Measurements from ENCODE around the gene OPRD1.
"Not testable (repeated sequence)": the region's sequence is repeated elsewhere in the genome, so short reads cannot be mapped to it uniquely, and the experiment has no call there.

Gene OPRD1

DNA sequence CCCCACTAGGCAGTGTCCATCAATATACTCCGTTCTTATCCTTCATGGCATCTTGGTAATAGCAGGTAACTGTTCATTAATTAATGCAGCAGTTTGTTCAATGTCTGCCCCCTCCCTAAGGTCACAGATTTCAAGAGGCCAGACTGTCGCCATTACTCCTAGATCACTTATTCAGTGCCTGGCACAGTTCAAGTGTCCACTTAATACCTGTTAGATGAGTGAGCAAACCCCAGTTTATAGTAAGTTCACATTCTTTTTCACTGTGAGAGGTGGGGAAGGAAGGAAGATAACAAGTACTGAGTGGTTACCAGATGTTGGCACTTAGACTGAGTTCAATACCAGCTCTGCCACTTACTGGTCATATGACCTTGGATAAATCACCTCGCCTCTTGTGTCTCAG is 36.4 kb downstream of the OPRD1 start:
- no peak for DNase-seq

DNA sequence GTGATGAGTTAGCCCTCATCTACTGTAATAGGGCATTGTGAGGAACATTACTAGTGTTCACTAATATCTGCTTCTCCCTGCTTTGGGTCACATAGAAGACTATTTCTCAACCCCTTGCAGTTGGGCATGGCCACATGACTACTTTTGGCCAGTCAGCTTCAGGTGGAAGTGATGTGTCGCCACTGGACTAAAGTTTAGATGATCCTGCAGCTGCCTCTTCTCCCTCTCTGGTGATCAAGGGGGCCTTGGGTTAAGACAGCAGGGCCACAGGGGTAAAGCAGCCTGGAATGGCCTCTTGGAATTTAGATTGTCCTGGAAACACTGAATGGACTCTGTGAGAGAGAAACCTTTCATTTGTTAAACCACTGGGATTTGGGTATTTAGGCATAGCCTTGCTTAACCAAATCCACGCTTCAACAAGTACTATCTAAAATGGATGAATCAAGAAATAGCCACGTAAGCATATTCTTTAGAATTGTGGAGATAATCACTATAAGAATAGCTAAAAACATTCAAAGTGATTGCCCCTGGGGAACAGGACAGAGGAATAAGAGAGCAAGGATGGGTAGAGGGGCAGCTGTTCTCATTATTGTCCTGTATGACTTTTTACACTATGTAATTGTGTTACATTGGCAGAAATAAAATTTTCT is 41.2 kb downstream of the OPRD1 start:
- no peak for DNase-seq

DNA sequence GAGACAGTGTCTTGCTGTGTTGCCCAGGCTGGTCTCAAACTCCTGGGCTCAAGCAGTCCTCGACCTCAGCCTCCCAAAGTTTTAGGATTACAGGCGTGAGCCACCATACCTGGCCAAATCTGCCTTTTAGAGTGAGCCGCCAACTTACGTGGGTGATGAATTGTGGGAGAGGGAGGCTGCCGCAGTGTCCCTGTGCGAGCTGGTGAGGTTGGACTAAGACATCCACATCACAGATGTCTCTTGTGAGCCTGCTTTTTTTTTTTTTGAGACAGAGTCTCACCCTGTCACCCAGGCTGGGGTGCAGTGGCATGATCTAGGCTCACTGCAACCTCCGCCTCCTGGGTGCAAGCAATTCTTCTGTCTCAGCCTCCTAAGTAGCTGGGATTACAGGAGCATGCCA is 42.4 kb downstream of the OPRD1 start:
- DNase-seq, result not testable (repeated sequence)

DNA sequence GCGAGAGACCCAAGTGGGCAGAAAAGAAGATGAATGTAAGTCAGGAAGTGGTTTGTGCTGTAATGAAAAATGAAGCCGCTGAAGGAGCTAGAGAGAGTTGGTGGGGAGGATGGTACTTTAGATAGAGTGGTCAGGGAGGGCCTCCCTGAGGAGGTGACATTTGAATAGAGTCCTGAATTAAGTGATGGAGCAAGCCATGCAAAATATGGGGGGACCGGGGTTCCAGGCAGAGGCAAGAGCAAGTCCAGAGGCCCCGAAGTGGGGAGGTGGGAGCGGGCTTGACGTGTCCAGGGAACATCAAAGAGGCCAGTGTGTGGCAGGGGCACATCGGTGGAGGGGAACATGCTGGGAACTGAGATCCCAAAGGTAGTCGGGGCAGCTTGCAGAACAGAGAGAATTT is 43.1 kb downstream of the OPRD1 start:
- no peak for DNase-seq

DNA sequence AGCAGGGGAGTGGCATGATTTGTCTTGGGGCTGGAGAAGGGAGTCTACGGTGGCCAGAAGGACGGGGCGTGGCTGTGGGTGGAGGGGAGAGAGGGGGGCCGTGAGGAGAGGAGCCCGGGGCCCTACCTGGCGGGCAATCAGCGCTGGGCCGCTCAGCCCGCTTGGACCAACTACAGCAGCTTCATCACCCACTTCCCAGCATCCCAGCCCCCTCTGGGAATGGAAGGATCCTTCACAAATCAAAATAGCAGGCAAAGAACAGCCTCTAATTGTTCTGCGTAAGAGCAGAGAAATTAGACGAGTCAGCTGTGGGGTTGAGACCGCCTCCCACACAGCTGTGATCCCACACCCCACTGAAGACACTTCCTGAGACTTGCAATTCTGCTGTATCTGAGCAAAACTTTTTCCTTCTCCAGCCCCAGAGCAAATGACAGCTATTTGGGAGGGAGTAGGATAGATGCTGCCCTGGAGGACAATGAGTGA is 43.5 kb downstream of the OPRD1 start:
- no peak for DNase-seq

DNA sequence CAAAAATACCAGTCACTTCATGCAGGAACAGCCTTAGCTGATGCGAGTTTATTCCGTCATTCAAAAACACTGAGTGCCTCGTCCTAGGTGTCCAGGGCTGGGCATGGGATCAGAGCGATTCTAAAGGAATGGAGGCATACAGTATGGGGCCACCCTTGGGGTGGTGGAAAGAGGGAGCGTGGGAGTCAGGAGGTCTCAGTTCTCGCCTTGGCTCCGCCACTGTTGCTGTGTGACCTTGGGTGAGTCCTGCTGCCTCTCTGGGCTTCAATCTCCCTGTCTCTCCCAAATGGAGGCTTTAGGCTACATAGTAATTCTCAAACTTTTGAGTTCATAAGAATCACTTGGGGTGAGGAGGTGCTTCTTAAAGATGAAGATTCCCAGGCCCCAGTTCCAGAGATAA is 44.0 kb downstream of the OPRD1 start:
- no peak for DNase-seq

DNA sequence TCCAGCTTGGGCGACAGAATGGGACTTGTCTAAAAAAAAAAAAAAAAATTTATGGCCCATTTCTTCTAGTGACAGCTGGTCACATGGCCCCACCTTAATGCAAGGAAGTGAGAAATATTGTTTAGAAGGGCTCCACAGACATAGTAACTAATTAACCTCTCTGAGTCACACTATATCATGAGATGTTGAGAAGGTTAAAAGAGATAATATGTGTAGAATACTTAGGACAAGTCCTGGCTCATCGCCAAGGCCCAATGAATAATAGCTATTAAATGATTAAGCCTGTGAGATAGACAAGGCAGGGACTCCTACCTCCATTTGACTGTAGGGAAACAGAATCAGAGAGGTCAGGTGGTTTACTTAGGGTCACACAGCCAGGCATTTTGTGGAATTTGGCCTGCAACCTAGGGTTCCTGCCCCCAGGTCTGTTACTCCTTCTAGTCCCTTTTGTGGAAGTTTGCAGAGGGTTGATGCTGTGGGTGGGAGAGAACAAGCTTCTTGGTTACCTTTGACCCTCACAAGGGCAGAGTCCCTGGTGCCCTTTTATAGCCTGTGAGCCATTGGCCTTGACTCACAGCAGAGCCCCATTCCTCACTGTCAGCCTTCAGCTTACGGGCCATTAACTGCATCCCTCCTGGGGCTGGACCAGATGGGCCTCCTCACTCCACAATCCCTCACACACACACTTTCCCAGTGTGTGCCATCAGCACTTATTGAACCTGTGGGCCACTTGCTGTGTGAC is 48.5 kb downstream of the OPRD1 start:
- no peak for DNase-seq

DNA sequence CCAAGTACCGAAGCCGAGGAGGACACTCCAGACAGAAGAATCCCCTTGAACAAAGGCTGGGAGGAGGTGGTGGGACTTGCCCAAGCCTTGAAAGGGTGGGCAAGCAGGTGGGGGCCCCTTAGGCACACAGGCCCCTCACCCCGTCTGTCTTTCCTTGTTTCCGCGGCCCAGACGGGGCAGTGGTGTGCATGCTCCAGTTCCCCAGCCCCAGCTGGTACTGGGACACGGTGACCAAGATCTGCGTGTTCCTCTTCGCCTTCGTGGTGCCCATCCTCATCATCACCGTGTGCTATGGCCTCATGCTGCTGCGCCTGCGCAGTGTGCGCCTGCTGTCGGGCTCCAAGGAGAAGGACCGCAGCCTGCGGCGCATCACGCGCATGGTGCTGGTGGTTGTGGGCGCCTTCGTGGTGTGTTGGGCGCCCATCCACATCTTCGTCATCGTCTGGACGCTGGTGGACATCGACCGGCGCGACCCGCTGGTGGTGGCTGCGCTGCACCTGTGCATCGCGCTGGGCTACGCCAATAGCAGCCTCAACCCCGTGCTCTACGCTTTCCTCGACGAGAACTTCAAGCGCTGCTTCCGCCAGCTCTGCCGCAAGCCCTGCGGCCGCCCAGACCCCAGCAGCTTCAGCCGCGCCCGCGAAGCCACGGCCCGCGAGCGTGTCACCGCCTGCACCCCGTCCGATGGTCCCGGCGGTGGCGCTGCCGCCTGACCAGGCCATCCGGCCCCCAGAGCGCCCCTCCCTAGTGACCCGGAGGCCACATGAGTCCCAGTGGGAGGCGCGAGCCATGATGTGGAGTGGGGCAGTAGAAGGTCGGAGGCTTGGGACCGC is 50.8 kb downstream of the OPRD1 start:
- no peak for DNase-seq

DNA sequence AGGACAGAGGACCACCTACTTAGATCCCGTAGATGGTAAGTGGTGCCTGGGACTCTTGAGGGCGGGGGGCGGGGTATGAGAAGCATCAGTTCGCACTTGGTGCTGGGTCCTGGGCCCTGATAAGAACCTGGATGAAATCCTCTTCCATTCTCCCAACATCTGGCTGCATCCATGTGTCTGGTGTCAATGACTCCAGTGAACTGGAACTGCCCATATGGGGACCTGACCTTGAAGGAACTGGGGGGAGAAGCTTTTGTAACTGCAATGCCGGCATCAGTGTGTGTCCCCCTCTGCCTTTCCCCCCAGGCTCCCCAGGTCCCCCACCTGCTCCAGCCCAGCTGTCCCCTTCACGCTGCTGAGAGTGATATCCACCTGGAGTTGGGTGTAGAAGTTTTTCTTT is 52.7 kb downstream of the OPRD1 start:
- DNase-seq, result no peak

DNA sequence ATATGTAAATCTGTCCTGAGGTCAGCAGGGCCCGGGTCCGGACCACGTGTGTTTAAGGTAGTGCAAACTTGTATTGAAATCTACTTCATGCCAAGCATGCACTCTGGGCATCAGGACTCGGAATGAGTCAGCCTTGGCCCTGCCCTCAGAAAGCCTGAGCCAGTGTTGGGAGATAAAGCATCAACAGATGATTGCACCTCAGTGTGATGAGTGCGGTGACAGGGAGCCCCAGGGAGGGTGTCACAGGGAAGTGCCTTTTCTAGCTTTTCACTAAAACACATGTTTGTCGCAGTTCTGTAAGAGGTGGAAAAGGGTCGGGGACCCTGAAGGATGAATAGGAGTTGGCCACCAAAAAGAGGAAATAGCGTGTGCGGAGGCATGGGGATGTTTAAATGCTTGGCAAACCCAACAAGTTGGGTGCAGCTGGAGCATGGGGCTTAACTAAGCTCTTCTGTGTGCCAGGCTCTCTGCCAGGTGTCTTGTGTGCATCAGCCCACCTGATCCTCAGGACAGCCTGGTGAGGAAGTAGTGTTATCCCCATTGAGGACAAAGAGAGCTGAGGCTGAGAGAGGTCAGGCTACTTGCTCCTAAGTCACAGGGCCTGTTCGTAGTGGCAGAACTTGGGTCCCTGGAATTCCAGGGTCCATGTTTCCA is 54.2 kb downstream of the OPRD1 start:
- DNase-seq, result no peak

DNA sequence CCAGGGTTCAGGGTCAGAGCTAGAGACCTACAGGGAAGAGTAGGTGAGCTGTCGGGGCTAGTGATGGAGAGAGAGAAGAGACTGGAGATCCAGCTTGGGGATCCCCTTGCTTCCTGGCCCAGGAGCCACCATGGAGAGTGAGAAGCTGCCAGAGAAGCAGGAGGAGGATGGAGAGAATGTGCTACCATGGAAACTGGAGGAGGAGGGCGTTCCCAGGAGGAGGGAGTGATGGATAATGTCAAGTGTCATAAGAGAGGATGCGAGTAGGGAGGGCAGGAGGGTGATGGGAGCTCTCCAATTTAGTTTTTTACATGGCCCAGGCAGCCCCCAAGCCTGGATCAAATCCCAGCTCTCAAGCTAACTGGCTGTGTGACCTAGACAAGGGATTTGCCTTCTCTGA is 55.9 kb downstream of the OPRD1 start:
- DNase-seq, result no peak

DNA sequence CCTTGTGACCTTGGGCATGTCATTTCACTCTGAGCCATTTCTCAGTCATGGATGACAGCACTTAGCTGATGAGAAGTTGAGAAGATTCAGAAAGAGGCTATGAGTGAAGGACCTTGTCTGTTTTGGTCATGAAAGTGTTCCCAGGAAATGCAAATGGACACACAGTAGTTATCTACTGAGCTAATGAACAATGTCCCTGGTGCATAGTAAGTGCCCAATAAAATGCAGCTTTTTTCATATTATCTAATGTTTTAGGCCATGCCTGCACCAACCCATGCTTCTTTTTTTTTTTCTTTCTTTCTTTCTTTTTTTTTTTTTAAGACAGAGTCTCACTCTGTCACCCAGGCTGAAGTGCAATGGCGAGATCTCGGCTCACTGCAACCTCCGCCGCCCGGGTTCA is 58.0 kb downstream of the OPRD1 start:
- DNase-seq, result no peak

DNA sequence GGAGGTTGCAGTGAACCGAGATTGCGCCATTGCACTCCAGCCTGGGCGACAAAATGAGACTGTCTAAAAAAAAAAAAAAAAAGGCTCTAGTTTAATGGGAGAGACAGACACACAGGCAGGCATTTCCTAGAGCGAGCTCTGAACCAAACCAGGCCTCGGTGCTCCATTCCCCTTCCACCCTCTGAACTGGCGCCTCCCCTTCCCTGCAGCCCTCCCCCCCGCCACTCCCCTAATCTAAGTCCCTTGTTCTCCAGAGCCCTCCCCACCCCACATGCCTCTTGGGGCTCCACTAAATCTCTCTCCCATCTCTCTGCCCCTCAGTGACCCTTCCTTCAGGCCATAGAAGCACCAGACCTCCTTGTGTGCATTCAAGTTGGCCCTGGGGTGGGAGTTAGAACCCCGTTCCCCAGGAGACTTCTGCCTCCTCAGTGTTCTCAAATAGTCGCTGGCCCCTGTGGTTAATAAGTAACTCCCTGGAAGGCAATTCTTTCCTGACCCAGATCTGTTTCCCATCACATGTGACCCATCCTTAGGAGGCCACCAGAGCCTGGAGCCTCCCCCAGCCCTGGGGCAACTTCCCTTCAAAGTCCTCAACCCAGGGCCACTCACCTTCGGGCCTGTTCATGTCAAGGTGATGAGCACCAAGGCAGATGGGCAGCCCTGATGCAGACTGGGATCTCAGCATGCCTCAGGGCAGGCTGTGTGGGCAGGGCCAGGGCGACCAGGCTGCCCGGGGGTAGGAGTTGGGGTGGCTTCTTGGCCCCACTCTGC is 59.8 kb downstream of the OPRD1 start:
- no peak for DNase-seq

DNA sequence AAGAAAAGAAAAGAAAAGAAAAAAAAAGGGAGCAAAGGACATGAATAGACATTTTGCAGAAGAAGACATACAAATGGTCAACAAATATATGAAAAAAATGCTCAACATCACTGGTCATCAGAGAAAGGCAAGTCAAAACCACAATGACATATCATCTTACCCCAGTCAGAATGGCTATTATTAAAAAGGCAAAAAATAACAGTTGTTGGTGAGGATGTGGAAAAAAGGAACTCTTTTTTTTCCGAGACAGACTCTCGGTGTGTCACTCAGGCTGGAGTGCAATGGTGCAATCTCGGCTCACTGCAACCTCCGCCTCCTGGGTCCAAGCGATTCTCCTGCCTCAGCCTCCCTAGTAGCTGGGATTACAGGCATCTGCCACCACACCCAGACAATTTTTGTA is 63.2 kb downstream of the OPRD1 start:
- DNase-seq, result not testable (repeated sequence)

DNA sequence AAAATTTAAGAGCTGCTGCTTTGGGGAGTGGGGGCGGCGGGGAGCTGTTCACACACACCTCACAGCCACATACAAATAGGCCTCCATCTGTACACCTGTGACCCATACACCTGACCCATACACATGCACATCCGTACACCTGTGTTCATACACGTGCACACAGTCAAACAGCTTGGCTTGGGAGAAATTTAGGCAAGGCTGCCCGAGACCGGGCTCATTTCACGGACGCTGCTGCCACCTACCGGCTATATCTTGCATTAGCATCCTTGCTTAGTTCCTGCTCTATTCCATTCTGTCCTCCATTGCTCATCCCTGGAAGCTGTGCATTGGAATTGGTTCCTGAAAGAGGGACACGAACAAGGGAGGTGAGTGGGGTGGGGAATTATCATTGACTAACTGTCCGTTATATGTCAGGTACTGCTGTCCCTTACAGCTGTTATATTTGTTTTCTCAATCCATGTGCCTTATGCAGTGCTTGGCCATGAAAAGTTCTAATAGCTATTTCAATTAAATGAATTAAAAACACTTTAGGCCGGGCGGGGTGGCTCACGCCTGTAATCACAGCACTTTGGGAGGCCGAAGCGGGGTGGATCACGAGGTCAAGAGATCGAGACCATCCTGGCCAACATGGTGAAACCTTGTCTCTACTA is 65.3 kb downstream of the OPRD1 start:
- peak; percentile 16 to 72 for DNase-seq

DNA sequence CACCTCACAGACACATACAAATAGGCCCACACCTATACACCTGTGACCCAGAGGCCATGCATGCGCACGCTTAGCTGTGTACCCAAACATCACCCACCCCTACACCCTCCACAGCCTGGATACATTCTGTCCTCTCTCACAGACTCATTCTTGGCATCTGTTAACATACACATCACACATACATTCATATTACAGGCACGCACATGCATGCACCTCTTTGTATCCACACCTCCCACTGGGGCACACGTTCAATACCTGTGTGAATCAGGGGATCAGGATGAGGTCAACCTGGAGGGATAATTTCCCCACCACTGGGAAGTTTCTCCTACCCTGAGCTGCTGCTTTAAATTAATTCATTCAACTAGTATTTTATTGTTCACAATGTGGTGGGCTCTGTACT is 66.8 kb downstream of the OPRD1 start:
- DNase-seq, result no peak

DNA sequence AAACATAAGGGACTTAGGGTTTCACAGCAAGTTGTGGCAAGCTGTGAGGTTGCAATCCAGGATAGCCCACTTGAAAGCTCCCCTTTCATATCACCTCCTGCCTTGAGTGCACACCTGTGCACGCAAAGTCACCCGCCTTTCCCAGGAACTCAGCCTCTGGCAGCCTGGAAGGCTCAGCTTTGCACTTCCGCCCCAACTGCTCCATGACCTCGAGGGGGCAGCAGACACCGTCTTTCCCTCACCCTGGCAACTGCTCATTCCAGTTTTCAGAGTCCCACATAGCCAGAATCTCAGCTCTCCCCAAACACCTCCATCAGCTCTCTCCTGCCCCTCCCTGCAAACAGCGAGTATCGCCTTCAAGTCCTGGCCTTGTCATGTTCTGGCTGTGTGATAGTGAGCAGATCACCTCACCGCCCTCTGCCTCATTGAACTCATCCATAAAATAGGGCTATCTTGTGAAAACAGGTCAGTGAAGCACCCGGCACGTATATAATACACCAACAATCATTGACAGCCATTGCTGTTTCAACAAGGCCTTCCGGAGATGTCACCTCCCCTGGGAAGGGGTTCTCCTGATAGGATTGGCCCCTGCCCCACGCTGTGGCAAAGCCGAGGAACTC is 70.1 kb downstream of the OPRD1 start:
- DNase-seq, result peak; percentile 66 to 81

DNA sequence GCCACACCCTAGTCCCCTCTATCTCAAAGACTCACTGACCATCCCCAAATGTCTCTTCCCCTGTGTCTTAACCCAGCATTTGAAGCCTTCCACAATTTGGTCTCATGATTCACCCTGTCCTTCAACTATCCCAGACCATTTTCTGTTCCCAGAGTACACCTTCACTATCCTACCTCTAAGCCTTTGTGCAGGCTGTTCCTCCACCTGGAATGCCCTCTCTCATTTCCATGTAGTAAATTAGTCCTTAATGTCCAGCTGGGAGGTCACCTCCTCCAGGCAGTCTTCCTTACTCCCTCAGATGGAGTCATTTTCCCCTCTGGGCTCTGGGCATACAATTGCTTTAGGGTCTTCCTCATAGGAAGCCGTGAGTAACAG is 71.3 kb downstream of the OPRD1 start:
- DNase-seq, result no peak

DNA sequence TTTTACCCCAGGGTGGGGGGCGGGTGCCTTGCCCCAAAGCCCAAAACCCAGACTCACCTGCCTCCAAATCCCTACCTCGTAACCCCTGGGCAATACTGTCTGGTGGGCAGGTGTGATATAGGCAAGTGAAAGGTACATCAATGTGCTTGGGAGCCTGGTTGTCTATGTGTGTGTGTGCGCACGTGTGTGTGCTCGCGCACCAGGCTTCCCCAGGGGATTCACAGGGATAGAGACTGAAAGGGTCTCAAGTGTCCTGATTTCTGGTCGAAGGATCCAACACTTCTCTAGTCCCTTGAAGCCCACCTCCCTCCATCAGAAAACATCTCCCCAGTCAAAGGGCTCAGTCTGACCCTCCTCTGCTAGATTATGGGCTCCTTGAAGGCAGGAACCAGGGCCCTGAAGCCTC is 73.5 kb downstream of the OPRD1 start:
- DNase-seq, result no peak

DNA sequence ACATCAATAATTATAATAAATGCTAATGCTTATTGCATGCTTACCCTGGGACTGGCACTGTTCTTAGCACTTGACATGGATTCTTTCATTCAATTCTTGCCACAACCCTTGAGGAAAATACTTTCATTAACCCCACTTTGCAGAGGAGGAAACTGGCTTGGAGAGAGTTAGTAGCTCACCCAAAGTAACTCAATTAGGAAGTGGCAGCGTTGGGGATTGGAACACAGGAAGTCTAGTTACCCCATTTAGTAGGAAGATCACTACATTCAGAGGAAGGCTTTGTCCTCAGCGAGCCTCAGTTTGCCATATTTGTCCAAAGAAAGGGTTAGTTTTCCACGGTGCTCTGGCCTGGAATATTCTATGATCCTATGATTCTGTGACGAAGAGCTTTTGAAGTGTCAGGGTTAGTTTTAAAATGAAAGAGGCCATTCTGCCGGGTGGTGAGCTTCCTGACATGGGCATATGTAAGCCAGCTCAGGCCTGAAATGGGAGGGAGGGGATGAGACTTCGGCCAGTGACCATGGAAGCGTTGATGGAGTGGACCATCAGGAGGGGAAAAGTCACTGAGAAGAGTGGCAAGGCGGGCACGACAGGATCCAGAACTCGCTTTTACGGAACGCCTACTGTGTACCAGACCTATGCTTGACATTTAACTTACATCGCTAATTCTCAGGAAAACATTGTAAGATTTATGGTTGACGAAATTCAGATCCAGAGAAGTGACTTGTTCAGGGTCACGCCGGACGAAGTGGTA is 74.2 kb downstream of the OPRD1 start:
- no peak for DNase-seq

Measured in SW 1271 (cell line).